NCI-H446 treated with DMSO at 0.1 percent for 48 hours (cell line): ENCODE measurements around the gene CD1C.
"Not testable (repeated sequence)": the region's sequence is repeated elsewhere in the genome, so short reads cannot be mapped to it uniquely, and the experiment has no call there.

Source experiments
- DNase-seq: peaks from one replicate; lab custom pipeline; 2025; lab: John Stamatoyannopoulos, UW

The CD1C gene

DNA sequence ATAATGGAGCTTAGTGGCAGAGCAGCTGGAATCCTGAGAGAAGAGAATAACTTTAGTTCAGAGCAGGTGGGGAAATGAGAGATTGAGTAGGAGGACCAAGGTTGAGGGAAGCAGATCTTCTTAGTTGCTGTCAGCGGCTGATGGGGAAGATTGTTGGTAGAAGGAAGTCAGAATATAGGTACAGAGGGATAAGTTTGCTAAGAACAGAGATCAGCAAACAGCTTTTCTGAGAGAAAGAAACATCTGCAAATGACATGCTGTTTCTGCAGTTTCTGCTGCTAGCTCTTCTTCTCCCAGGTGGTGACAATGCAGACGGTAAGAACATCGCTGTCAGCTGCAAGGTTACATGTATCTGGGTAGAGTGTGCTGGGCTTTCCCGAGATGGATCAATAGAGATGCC, at the start of gene CD1C:
CD1C (plus strand) TSS at position 113 of the 400 bp plus-strand sequence; CDS start at position 255, 142 bp downstream.
- no peak for DNase-seq

DNA sequence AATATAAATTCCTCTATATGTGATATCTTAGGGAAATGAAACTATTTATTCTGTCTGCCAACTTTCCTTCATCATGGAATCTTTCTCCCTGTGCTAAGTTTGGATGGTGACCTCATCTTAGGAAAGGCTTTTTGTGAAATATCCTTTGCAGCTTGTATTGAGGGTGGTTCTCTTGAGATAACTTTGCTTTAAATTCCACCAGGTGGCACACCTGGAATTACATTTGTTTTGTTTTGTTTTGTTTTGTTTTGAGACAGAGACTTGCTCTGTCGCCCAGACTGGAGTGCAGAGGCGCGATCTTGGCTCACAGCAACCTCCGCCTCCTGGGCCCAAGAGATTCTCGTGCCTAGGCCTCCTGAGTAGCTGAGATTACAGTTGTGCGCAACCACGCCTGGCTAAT, 43.1 kb upstream of the CD1C start:
- no peak for DNase-seq

DNA sequence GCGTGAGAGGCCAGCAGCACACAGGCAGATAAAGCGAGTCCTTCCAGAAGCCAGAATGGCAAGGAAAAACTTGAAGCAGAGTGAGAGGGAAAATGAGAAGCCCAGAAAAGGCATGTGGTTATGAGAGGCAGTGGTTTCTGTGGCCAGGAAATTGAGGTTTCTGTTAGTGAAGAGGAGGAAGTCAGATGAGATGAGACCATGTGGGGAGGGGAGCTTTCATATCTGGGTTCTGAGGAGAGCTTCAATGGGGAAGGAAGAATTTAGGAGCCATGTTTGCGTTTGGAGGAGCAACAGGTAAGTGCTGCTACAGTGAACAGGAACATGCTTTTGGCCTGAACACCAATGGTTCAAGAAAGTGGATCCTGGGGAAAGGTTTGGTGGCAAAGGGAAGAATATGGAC, 41.6 kb upstream of the CD1C start:
- DNase-seq, result no peak

DNA sequence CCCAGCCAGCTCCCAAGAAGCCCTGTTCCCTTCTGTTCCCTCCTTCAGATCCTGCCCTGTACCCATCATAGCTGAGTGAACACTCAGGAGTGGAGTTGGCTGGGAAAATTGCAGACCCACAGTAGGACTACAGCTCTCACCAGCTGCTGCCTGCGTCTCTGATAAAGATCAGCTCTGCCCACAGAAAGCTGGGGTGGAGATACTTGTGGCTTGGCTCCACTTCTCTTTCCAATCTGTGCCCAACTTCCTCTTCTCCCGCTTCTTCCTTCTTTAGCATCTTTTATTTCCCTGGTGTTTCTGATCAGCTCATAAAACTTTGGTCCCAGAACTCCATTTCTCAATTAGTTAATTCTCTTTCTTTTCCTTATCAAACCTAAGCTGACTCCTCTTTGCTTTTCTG, 41.0 kb upstream of the CD1C start:
- no peak for DNase-seq

DNA sequence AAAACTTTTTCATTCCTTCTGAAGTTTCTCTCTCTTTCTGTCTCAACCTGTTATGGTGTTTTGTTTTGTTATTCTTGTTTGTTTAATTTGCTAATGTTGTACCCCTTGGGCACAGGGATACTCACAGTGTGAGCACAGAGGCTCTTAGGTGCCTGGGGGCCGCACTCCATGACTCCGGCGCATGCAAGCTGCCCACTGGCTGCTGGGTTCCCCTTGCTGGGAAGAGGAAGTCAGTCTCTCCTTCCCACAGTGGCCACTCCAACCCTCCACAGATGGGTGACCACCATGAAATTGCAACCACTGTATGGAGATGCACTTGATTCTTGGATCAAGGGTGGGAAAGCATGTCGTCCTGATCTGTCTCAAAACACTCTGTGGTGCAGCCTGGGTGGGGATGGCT, 40.1 kb upstream of the CD1C start:
- DNase-seq, result no peak

DNA sequence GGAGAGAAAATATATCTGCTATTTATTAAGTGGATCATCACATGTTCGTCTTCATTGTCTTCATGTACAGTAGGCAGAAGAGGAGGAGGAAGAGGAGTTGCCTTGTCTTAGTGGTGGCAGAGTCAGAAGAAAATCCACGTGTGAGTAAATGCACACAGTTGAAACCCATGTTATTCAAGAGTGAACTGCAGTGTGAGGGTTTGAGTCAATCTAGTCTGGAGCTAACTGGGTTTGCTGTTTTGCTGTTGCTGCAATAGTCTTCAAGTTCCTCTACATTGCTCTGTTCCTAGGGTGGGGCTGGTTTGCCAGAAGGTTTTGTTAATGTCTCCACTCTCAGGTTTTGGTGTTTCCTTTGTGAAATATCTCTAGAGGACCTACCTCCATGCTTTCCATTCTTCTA, 38.6 kb upstream of the CD1C start:
- DNase-seq, result no peak

DNA sequence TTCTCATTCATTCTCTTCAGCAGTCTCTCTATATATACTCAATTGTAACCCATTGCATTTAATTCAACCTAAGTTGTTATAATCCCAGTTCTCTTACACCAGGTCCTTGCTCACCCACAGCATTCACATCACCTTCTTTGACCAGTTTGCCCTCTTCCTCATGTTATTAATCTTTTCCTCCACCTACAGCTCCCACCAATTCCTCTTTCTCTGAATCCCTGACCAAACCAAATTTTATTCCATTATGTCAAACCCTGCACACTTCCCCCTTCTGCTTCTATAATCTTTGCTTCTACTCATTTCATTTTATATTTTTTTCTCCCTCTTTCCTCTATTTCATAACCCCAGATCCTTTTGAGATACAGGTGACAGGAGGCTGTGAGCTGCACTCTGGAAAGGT, 34.1 kb upstream of the CD1C start:
- no peak for DNase-seq

DNA sequence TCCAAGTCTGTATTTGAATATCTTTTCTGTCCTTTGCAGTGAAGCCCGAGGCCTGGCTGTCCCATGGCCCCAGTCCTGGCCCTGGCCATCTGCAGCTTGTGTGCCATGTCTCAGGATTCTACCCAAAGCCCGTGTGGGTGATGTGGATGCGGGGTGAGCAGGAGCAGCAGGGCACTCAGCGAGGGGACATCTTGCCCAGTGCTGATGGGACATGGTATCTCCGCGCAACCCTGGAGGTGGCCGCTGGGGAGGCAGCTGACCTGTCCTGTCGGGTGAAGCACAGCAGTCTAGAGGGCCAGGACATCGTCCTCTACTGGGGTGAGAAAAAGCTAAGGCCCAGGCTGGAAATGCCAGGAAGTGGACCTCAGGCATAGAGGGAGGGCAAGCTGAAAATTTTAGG, 33.0 kb upstream of the CD1C start:
- not testable (repeated sequence) for DNase-seq

DNA sequence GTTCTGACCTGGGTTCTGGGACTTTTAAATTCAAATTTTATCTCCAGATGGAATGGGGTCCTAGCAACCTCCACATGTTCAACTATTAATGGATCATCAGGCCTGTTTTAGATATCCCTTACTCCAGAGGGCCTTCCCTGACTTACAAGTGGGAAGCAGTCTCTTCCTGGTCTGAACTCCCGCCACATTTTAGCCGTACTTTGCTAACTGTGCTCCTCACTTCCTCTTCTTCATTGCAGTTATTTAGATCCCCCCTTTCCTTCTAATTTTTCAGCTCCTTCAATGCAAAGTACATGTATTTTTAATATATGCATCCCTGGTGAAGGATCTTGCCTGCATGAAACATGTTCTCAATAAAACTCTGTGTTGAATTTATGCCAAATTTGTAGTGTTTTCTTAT, 31.8 kb upstream of the CD1C start:
- DNase-seq, result no peak

DNA sequence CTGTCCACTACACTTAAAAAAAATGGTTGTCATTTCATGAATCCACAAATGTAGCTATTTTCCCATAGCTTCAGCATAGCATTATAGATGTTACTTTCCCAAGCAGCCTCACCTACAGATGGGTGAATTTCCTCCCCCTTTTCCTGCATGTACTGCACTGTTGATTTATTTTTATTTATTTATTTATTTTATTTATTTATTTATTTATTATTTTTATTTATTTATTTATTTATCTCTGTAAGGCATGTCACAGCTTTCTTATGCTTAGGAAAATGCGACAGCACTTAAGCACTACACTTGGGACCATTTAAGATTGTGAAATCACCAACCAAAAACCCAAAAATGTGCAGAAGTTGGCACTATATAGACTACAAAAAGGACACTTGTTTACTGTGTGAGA, 30.6 kb upstream of the CD1C start:
- DNase-seq, result no peak

DNA sequence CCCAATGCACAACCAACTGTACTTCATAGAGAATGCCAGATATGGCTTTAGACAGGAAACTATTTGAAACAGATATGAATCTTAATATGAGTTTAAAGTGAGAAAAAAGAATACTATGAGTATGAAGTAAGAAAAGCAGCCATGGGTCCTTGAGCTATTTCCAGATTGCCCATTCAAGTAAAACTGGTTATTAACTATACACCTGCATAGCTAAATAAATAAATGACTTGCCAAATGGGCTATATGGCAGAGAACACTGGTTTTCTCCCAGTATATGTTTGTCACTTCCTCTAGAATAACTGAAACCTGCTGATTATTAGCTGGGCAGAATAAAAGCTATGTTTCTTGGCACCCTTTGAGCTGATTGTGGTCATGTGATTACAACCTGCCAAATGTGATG, 17.0 kb upstream of the CD1C start:
- DNase-seq, result no peak

DNA sequence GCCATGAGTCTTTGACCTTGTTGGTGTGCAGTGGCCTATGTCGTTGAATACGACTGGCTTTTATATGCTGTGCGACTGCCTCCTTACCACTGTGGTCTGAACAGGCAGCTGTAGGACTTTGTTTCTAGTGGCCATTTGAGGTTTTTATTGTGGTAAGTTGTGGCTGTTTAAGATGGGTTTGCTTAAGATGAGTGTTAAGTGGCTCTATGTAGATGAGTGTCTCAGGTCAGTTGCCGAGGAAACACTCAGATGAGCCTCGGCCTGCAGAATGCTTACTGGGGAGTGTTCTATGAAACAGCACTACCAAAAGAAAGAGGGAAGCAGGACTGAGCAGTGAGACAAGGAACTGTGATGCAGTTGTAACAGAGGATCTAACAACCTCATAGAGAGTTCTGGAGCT, 14.9 kb upstream of the CD1C start:
- DNase-seq, result no peak

DNA sequence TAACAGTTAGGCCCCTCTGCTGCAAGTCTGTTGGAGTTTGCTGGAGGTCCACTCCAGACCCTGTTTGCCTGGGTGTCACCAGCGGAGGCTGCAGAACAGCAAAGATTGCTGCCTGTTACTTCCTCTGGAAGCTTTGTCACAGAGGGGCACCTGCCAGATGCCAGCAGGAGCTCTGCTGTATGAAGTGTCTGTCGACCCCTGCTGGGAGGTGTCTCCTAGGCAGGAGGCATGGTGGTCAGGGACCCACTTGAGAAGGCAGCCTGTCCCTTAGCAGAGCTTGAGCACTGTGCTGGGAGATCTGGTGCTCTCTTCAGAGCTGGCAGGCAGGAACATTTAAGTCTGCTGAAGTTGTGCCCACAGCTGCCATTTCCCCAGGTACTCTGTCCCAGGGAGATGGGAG, 7.3 kb upstream of the CD1C start:
- DNase-seq, result not testable (repeated sequence)

DNA sequence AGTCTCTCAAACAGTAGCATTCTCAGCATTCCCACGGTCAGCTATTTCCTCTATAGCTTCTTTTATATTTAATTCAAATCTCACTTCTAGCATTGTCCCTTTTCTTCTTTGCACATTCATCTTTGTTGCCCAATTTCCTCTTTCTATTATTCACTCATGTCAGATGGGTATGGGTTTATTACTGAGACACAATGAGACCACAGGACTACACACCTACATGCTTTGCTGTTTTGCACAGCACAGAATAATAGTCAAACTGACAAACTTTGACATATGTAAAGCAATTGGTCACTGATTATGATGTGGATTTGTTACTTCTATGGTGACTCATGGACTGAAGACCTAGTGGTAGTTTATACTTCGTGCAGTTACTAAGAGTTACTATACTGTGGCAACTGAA, 5.8 kb upstream of the CD1C start:
- DNase-seq, result no peak

DNA sequence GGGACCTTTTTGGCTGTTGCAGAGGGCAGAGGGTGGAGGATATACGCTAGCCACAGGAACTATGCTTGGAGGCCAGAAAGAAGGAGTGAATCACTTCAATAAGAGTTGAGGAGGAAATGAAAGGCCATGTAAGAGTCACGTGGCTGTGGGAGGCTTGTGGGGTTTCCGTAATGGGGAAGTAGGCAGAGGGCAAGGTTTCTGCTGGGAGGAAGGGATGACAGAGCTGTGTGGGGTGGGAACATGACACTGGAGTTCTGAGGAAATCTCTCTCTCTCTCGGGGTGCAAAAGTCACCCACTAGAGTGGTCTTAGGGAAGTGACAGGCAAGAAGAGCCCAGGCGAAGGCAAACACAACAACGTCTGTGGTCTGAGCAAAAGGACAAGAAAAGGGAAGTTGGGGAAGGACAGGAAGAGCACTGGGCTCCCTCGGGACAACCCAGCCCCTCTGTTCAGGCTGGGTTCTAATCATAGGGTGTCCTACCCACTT, 3.9 kb upstream of the CD1C start:
- no peak for DNase-seq

DNA sequence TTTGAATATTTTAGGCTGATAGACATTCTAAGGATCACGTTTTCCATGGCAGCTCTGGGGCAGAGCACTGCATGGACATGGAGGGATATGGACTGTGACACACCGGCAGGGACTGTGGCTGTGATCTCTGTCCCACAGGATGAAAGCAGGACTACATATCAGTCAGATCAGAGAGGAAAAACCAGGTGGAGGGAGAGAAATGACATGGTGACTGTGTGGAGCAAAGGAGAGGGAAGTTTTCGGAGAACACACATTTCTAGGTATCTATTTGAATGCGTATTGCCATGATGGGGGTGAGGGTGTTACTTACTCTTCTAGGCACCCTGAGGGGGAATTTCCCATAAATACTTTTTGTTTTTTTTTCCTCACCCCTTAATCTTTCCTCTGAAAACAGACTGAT, 3.2 kb upstream of the CD1C start:
- DNase-seq, result no peak

DNA sequence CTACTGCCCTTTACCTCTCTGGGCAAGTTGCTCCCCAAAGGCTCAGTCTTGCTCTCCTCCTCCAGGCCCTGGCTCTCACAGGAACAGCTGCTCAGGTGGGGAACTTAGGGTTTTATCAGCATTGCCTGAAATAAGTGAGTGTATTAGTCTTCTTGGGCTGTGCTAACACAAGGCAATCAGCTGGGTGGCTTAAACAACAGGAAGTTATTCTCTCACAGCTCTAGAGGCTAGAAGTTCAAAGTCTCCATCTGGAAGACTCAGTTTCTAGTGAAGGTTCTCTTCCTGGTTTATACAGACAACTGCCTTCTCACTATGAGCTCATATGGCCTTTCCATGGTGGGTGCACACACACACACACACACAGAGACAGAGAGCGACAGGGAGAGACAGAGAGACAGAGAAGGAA, 2.8 kb upstream of the CD1C start:
- no peak for DNase-seq

DNA sequence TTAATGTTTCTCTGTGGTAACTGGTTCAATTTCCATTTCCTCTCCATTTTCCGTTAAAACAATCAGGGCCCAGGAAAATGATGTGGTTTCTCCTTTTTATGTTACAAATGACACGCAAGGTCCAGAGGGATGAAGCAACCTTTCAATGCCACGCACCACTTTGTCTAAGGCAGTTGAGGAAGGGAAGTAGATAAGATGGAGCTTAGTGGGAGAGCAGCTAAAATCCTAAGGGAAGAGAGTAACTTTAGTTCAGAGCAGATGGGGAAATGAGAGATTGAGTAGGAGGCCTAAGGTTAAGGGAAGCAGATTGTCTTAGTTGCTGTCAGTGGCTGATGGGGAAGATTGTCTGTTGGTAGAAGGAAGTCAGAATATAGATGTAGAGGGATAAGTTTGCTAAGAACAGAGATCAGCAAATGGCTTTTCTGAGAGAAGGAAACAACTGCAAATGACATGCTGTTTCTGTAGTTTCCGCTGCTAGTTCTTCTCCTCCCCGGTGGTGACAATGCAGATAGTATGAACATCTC, 660 bp downstream of the CD1C start:
- no peak for DNase-seq

DNA sequence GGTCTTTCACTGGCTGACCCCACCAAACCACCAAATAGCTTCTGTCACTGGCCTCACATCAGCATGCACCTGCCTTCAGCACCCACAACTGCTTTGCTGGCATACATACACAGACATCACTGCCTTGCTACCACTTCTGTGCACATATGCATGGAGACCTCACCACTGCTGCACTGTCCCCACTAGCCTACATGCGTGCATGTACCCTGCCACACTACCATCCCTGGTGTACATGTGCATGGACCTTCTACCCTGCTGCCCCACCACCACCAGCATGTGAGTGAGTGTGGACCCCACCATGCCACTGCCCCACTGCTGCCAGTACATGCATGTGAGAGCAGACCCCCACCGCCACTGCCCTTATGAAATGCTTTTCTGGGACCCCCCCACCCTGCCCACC, 6.1 kb downstream of the CD1C start:
- DNase-seq, result no peak

DNA sequence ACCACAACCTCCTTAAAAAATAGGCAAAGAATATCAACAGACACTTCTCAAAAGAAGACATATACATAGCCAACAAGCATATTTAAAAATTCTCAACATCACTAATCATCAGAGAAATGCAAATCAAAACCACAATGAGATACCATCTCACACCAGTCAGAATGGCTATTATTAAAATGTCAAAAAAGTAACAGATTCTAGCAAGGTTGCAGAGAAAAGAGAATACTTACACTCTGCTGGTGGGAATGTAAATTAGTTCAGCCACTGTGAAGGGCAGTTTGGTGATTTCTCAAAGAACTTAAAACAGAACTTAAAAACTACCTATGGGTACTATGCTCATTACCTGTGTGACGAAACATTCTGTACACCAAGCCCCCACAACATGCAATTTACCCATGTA, 20.9 kb downstream of the CD1C start:
- DNase-seq, result no peak

DNA sequence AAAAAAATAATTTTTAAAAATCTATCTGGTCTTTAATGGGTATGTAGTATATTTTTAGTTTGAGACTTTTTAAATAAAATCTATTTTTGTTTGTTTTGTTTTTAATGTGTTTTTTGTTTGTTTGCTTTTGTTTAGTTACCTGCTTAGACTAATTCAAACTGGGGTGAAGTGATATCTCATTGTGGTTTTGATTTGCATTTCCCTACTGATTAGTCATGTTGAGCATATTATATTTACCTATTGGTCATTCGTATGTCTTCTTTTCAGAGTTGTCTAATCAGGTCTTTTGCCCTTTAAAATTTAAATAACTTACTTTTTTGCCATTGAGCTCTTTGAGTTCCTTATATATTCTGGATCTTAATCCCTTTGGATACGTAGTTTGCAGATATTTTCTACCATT, 21.3 kb downstream of the CD1C start:
- DNase-seq, result no peak

DNA sequence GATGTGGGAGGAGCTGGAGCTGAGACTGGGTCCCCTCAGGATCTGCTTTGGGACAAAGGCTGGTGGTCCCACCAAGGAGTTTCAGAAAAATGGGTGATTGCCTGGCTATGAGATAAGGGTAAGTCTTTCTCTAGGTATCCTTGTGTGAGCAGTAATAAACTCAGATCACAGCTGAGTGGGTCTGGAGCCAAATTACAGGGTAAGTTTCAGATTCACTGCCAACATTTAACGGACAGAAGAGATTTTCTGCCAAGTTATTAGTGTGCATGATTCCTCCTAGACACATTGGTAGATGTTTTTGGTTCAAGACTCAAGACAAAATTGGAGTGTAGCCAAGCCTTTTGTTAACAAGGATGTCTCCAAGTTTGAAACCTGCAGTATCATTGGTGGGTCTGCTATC, 34.1 kb downstream of the CD1C start:
- no peak for DNase-seq

DNA sequence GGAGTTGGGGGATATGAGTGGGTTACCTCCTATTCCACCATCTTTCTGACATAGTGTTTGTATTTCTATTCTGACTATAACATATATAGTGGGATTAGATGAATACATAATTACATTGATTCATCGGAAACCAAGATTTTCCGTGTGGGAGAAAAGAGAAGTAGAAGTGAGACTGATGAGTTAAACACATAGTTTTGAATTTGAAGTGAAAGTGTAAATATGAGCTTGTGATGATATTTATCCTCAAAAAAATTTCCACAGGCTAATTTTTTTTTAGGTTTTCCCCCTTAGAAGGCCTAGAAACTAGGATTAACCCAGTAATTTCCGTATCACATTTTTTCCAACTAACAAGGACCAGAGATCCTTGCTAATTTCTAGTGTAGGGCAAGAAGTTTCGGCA, 34.7 kb downstream of the CD1C start:
- no peak for DNase-seq

DNA sequence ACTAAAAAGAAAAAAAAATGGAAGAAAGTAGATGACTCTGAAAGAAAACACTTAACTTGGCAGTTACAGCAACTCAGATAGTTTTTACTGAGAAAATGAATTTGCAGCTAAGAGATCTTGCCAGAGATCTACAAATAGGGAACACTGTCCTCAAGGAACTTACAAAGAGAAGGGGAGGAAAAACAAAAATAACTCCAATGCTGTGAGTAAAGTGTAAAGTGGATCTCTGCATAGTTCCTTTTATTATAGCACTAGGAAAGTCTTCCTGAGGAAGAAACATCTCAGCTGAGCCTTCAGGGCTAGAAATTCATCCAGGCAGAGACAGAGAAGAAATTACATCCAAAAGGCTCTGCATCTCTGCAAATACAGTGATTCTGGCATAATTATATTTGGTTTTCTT, 37.8 kb downstream of the CD1C start:
- no peak for DNase-seq

DNA sequence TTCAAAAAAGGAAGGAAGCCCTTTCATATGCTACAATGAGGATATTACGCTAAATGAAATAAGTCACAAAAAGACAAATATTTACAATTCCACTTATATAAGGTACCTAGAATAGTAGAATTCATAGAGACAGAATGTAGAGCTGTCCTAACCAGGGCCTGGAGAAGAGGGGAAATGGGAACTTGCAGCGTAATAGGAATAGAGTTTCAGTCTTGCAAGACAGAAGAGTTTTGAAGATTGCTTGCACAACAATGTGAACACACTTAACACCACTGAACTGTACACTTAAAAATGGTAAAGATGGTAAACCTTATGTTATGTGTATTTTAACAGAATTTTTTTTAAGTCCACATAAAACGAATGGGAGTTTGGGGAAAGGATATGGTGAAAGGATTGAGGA, 38.7 kb downstream of the CD1C start:
- DNase-seq, result no peak
